Measurements from ENCODE around the gene CNOT6. TPM values are rescaled to one million over a fixed set of nuclear protein-coding genes. Genes with fewer than 3 reads are reported as not detected.

CNOT6 gene
- total and polyA plus RNA-seq, 10 of the 15 experiments (the other 5 are each of a cell fraction or from before 2014, with no cell fraction given) = 3.8 to 22.1 (median 12.1) TPM

- TF ChIP-seq ZBTB40 (IDR thresholded peaks at IDR 0.05; ENCODE audit: borderline replicate concordance) = no peak
These were observed 131.1 kb downstream of the CNOT6 start (continued) for GRCh38 chr5:180625125-180625790.

- FAIRE-seq = no peak
- Histone ChIP-seq H3K9me3 (replicated peaks; ENCODE audit: control insufficient read depth, insufficient read depth, low read length) (no peaks in the 10 kb centered on the region), H3K4me1 (ENCODE audit: control insufficient read depth, insufficient read depth, low read length) (no peaks in the 10 kb centered on the region), H2AFZ (ENCODE audit: control insufficient read depth, low read depth, low read length) (no peak overlapping the region), H4K20me1 (ENCODE audit: control insufficient read depth, insufficient read depth) (no peaks in the 10 kb centered on the region), H3K4me3 (no peak overlapping the region), H3K36me3 (ENCODE audit: control insufficient read depth in 2 of 2, insufficient read depth in 2 of 2, low read length in 1 of 2) (no peaks in the 10 kb centered on the region), H3K9ac (ENCODE audit: control insufficient read depth, insufficient read depth, low read length) (no peak overlapping the region), H3K79me2 (ENCODE audit: control insufficient read depth, insufficient read depth, low read length) (no peaks in the 10 kb centered on the region), H3K27ac (ENCODE audit: control insufficient read depth, insufficient read depth) (no peak overlapping the region), H3K27me3 (replicated peaks in 1 of 2; ENCODE audit: control insufficient read depth in 2 of 2, insufficient read depth in 2 of 2, low read length in 1 of 2) (no peaks in the 10 kb centered on the region; a peak in 2 of 4 replicates), H3K4me2 (ENCODE audit: control insufficient read depth, insufficient read depth) (no peak overlapping the region)
- no TSS peak for BruUV-seq (replicated peaks)
- ChIA-PET POLR2A (no interaction called here), CTCF (no interaction called here), SMC1A (ENCODE audit: uncharacterized antibody, unreplicated experiment) (no interaction called here), RAD21 (ENCODE audit: unreplicated experiment) (no interaction called here)
- DNase-seq (ENCODE audit: low read depth, low spot score) = no peak
- WGBS (ENCODE audit: insufficient coverage, insufficient replicate concordance, low lambda C conversion rate, missing lambda C conversion rate) = 27% methylated on average over 24 of the region's 25 CpGs
- ATAC-seq = no peak
- in situ Hi-C loops (cut with MboI) (no loop called here), intact Hi-C loops (cut with micrococcal nuclease; ENCODE audit: unreplicated experiment) (no loop called here)
- TF ChIP-seq HDAC6 (IDR thresholded peaks at IDR 0.05; ENCODE audit: unreplicated experiment) (no peak), YY1 (IDR thresholded peaks at IDR 0.05; ENCODE audit: low read depth, low read length) (no peak)
These were observed 131.8 kb downstream of the CNOT6 start for GRCh38 chr5:180625791-180626660.

Measured in GM12878 (cell line).